Thymus (tissue), 14 donors: ENCODE results near the gene OR2M7. TPM values are rescaled to one million over a fixed set of nuclear protein-coding genes. Genes with fewer than 3 reads are reported as not detected.

Experiments
- DNase-seq, 9 donors: peaks; one replicate each; pipeline ENCODE4 v3.0.0-alpha.2; 2013; ENCODE audit warnings: low spot score in 9 of 9, low read depth in 6 of 9, missing footprints in 1 of 9
- H3K27ac ChIP-seq, 2 donors: one replicate each; pipeline ENCODE4 v1.5.1; 2013; ENCODE audit warnings: control low read depth in 1 of 2, low read depth in 1 of 2, low read length in 1 of 2, mild to moderate bottlenecking in 1 of 2, moderate library complexity in 1 of 2
- H3K27me3 ChIP-seq, 2 donors: one replicate each; pipeline ENCODE4 v1.5.1; 2013; ENCODE audit warnings: low read length in 1 of 2; ENCODE audit not compliant: control insufficient read depth in 2 of 2, insufficient read depth in 1 of 2
- H3K36me3 ChIP-seq, 2 donors: one replicate each; pipeline ENCODE4 v1.5.1; 2013; ENCODE audit warnings: low read length in 1 of 2, mild to moderate bottlenecking in 1 of 2, moderate library complexity in 1 of 2; ENCODE audit not compliant: control insufficient read depth in 2 of 2, insufficient read depth in 2 of 2
- H3K4me1 ChIP-seq, 2 donors: one replicate each; pipeline ENCODE4 v1.5.1; 2013; ENCODE audit warnings: low read length in 2 of 2; ENCODE audit not compliant: control insufficient read depth in 2 of 2, insufficient read depth in 2 of 2
- H3K4me3 ChIP-seq, 2 donors: one replicate each; pipeline ENCODE4 v1.5.1; 2013; ENCODE audit warnings: low read length in 2 of 2, control low read depth in 1 of 2, mild to moderate bottlenecking in 1 of 2
- H3K9me3 ChIP-seq, 2 donors: one replicate each; pipeline ENCODE4 v1.5.1; 2013; ENCODE audit warnings: low read length in 1 of 2, mild to moderate bottlenecking in 1 of 2; ENCODE audit not compliant: control insufficient read depth in 2 of 2, insufficient read depth in 1 of 2
- WGBS: extraction: QIAGEN DNeasy Blood & Tissue Kit; methylation state at CpG from one replicate; pipeline ENCODE4 v1.1.7; 2013; 5-methylcytosine and 5-hydroxymethylcytosine counted together
- long read RNA-seq, 10 donors: transcript quantifications; one replicate each; lab custom pipeline, GENCODE V29; 2026
- polyA plus RNA-seq: library from polyadenylated mRNA; stranded (reverse); fragments of 200-250 nt; gene quantifications from one replicate; pipeline ENCODE4 v1.2.3, GENCODE V29; 2013
- total RNA-seq: library from RNA; stranded (reverse); fragments of 120-200 nt; gene quantifications from one replicate; pipeline ENCODE4 v1.2.4, GENCODE V29; 2013
- donor health status: healthy.

The OR2M7 gene, protein sequence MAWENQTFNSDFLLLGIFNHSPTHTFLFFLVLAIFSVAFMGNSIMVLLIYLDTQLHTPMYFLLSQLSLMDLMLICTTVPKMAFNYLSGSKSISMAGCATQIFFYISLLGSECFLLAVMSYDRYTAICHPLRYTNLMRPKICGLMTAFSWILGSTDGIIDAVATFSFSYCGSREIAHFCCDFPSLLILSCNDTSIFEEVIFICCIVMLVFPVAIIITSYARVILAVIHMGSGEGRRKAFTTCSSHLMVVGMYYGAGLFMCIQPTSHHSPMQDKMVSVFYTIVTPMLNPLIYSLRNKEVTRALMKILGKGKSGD
- total RNA-seq (not detected), polyA plus RNA-seq (not detected)
- long read RNA-seq, donor 1: 0 reads
- long read RNA-seq, donor 2: 0 reads
- long read RNA-seq, donor 3: 0 reads
- long read RNA-seq, donor 4: 0 reads
- long read RNA-seq, donor 5: 0 reads
- long read RNA-seq, donor 6: 0 reads
- long read RNA-seq, donor 7: 0 reads
- long read RNA-seq, donor 8: 0 reads
- long read RNA-seq, donor 9: 0 reads
- long read RNA-seq, donor 10: 0 reads

DNA sequence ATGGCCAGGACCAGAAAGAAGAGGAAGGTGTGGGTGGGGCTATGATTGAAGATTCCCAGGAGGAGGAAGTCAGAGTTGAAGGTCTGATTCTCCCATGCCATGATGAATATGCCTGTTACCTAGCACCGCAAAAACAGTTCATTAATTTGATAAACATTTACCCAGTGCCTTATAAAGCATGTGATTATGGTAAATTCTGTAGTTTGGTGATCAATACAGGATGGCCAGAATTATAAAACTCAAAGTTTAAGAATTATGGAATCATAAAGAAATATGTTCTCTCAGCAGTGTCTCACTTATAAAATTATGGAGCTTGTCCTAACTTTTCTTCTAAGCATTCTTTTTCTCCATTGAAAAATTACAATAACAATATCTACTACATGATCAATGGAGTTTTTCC lies at the start of gene OR2M7:
OR2M7 (minus strand) TSS at position 101 of the 400 bp plus-strand sequence; CDS start at position 101, 0 bp downstream.
- Histone ChIP-seq H3K36me3 (no peaks in the 10 kb centered on the region), H3K4me3 (no peak within 1 kb of the TSS), H3K27ac (no peak within 1 kb of the TSS), H3K9me3 (no peaks in the 10 kb centered on the region), H3K27me3 (no peaks in the 10 kb centered on the region), H3K4me1 (no peaks in the 10 kb centered on the region)
- 96% methylated on average over 1 of the region's 1 CpG for WGBS
- no peak for DNase-seq

DNA sequence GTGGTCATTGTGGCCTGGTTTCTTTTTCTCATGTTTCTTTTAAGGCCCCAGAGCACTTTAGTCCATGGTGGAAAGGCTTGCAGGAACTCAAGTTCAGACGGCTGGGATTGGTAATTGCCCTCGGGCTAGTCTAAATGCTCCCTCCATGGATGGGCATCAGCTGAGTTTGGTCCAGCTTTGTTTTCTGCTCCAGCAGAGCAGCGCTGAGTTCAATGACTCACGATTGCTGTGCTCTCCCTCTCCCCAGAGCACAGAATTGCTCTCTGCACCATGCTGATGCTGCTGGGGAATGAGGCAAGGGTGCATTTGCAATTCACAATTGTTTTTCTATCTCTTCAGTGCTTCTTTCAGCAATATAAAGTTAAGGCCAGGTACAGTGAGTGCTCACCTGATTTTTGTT lies 49.4 kb upstream of the OR2M7 start:
- no peak for DNase-seq
- H3K4me1 ChIP-seq: no peaks in the 10 kb centered on the region
- H3K9me3 ChIP-seq: peaks cover 0 to 10% of the 10 kb centered on the region in 2 donors
- H3K36me3 ChIP-seq: no peaks in the 10 kb centered on the region
- H3K27ac ChIP-seq: no peak overlapping the region
- no peak overlapping the region for H3K4me3 ChIP-seq
- H3K27me3 ChIP-seq: no peaks in the 10 kb centered on the region
- 92% methylated on average over 4 of the region's 4 CpGs for WGBS

DNA sequence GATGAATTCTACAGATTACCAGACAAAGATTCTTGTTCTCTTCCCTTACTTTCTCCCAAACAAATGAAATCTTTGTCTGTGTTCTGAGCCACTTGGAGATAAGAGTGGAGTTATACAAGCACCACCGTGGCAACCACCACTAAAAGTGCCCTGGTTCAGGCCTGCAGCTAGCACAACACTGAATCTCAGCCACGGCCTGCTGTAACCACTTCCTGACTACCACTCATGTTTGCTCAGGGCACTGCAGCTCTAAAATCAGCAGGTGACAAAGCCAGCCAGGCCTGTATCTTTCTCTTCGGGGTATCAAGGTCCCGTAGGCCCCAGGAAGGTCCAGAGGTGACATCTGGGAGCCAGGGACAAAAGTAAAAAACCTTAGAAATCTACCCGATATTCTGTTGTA lies 48.0 kb upstream of the OR2M7 start:
- 23% methylated on average over 5 of the region's 5 CpGs for WGBS
- Histone ChIP-seq H3K4me3 (no peak overlapping the region), H3K27me3 (no peaks in the 10 kb centered on the region)

DNA sequence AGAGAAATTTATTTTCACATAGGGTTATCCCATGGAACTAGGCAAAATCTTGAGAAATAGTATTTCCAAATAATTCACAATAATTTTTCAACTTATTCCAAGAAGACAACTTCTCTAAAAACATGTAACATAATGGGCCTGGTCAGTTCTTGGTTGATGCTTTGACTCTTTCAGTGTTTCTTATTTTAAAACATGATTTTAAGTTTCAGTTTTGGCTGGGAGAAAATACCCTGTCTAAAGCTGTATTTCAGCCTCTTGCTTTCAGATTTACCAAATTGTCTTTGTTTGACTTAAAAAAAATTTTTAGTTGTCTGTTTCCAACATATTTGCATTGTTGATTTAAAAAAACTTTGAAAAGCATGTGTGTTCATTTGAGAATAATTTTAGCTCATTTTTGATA lies 42.2 kb upstream of the OR2M7 start:
- Histone ChIP-seq H3K4me1 (no peaks in the 10 kb centered on the region), H3K27ac (no peak overlapping the region), H3K36me3 (no peaks in the 10 kb centered on the region), H3K4me3 (no peak overlapping the region), H3K27me3 (no peaks in the 10 kb centered on the region), H3K9me3 (no peaks in the 10 kb centered on the region)
- no peak for DNase-seq

More for the DNA sequence above, 48.0 kb upstream of the OR2M7 start:
- Histone ChIP-seq H3K4me1 (no peaks in the 10 kb centered on the region), H3K36me3 (no peaks in the 10 kb centered on the region), H3K9me3 (peaks cover 0 to 10% of the 10 kb centered on the region in 2 donors), H3K27ac (no peak overlapping the region)
- no peak for DNase-seq

DNA sequence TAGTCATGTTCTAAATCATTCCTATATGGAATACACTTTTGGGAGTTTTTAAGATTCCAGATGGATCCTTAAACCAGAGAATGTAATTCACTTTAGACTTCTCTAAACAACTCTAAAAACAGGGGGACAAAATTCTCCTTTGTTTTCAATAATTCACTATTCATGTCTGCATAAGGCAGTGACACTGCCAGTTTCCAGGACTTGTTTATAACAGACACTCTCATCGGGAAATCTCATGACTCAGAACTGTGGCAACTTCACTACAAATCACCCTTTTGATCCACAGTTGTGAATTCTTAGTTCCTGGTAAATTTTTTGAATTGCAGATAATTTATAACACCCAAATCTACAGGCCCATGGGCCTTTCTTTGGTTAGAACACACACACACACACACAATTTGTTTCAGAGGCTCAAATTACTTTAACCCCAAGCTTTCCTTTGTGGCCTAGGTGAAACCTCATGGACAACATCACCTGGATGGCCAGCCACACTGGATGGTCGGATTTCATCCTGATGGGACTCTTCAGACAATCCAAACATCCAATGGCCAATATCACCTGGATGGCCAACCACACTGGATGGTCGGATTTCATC lies 36.9 kb upstream of the OR2M7 start, which contains the start of gene OR2T4:
OR2T4 (plus strand) TSS at position 545 of the 595 bp plus-strand sequence; CDS start at position 545, 0 bp downstream.
- DNase-seq: no peak
- Histone ChIP-seq H3K27me3 (no peaks in the 10 kb centered on the region), H3K36me3 (no peaks in the 10 kb centered on the region), H3K27ac (no peak within 1 kb of the TSS), H3K9me3 (no peaks in the 10 kb centered on the region), H3K4me1 (no peaks in the 10 kb centered on the region), H3K4me3 (no peak within 1 kb of the TSS)
- 53% methylated on average over 3 of the region's 3 CpGs for WGBS

DNA sequence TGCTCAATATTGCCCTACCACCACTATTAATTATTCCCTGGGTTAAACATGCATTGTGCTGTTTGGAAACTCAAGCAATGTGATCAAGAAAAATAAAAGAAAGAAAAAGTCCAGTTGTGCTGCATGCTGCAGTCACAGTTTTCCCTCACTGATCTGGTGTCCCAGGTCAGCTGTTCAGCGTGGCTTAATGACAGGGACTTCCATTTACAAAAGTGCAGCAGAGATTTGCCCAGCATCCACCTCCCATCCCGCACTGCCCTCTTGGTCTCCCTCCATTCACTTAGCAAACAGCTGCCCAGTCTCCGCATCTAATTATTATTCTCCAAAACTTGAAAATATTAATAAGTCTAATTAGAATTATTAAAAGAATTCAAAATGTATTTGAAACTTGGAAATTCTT lies 35.0 kb upstream of the OR2M7 start:
- Histone ChIP-seq H3K4me3 (no peak overlapping the region), H3K27me3 (no peaks in the 10 kb centered on the region), H3K4me1 (no peaks in the 10 kb centered on the region), H3K36me3 (no peaks in the 10 kb centered on the region), H3K27ac (no peak overlapping the region), H3K9me3 (no peaks in the 10 kb centered on the region)
- no peak for DNase-seq
- 89% methylated on average over 3 of the region's 3 CpGs for WGBS

DNA sequence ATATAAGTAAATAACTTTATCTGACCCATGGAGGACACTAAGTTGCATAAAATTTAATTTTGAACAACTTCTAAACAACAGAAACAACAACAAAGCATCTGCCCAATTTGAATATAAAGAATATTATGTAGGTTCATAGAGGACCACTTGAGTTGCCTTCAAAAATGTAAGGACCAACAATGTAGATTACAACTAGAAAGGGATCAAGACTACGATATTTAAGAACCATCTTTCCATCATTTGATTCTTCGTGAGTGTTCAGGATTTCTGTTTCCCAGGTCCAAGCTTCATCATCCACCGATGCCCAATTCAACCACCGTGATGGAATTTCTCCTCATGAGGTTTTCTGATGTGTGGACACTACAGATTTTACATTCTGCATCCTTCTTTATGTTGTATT lies 24.1 kb upstream of the OR2M7 start, which contains the start of gene OR14C36:
OR14C36 (plus strand) TSS at position 301 of the 400 bp plus-strand sequence; CDS start at position 301, 0 bp downstream.
- DNase-seq: no peak
- Histone ChIP-seq H3K27me3 (no peaks in the 10 kb centered on the region), H3K9me3 (no peaks in the 10 kb centered on the region), H3K36me3 (no peaks in the 10 kb centered on the region), H3K4me3 (no peak within 1 kb of the TSS), H3K27ac (no peak within 1 kb of the TSS), H3K4me1 (no peaks in the 10 kb centered on the region)
- WGBS: 69% methylated on average over 4 of the region's 4 CpGs

DNA sequence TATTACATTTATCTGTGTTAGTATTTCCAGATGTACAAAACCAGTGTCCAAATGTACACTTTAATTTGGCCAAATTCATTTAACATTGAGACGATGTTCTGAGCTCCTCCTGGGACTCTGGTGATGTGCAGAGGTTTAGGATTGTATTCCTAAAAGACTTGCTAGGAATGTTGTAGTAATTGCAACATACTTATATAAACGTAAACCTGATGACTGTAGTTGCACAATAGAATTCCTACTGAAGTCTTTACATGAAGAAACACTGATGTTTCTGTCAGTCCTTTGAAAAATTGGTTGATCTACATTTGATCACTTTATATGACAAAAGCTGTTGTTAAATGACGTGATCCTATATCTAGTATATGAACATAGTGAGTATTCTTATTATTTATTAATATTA lies 19.1 kb upstream of the OR2M7 start:
- WGBS: 57% methylated on average over 3 of the region's 3 CpGs
- H3K27ac ChIP-seq: no peak overlapping the region
- DNase-seq: no peak
- H3K9me3 ChIP-seq: no peaks in the 10 kb centered on the region
- no peaks in the 10 kb centered on the region for H3K36me3 ChIP-seq
- no peak overlapping the region for H3K4me3 ChIP-seq
- no peaks in the 10 kb centered on the region for H3K4me1 ChIP-seq
- no peaks in the 10 kb centered on the region for H3K27me3 ChIP-seq

DNA sequence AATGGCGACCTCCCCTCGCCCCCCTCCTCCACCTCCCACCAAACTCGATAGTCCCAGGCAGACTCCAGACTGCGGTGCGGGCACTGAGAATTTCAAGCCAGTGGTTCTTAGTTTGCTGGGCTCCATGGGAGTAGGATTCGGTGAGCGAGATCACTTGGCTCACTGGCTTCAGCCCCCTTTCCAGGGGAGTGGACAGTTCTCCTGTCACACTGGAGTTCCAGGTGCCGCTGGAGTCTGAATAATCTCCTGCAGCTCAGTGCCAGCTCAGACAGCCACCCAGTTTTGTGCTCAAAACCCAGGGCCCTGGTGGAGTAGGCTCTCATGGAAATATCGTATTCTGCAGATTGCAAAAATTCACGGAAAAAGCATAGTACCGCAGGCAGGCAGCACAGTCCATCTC lies 7.6 kb downstream of the OR2M7 start:
- 87% methylated on average over 11 of the region's 11 CpGs for WGBS
- Histone ChIP-seq H3K4me1 (no peaks in the 10 kb centered on the region), H3K27me3 (no peaks in the 10 kb centered on the region), H3K4me3 (no peak overlapping the region), H3K27ac (no peak overlapping the region), H3K9me3 (peaks cover 0 to 24% of the 10 kb centered on the region in 2 donors), H3K36me3 (no peaks in the 10 kb centered on the region)
- DNase-seq: no peak
